ENCODE results near the gene DISP2.

DISP2 gene

GRCh38 chr15:40427188-40427587 is 69.2 kb downstream of the DISP2 start:
- no peak for DNase-seq

- DNase-seq = no peak
Measured at GRCh38 chr15:40428185-40428584, 70.2 kb downstream of the DISP2 start.

All from NCI-H1048 (cell line).